PC-9 (cell line): Measurements from ENCODE around the gene C21orf58. TPM values are rescaled to one million over a fixed set of nuclear protein-coding genes. Genes with fewer than 3 reads are reported as not detected.

Experiments used
- BruUV-seq: library from RNA; stranded (reverse); fragments of 400-500 nt; replicated peaks from 2 replicates; lab custom pipeline; 2021; lab: Mats Ljungman, UMichigan
- CTCF ChIA-PET: fragments of 300-600 bp; sonication (Branson Sonifier 250); formaldehyde crosslinking; loops from one replicate; lab custom pipeline; 2022; ENCODE audit warnings: antibody characterized with exemption; lab: Charles Lee
- POLR2A ChIA-PET: fragments of 300-600 bp; sonication (Branson Sonifier 250); formaldehyde crosslinking; loops from one replicate; lab custom pipeline; 2022; ENCODE audit warnings: antibody characterized with exemption; ENCODE audit not compliant: unreplicated experiment; lab: Charles Lee
- DNase-seq, 2 experiments: peaks; one replicate each; pipeline versions ENCODE4 v3.0.0 to v3.0.0-alpha.2; 2015 to 2022; ENCODE audit warnings: mixed read lengths in 1 of 2
- H2AFZ ChIP-seq: fragments of 200-600 bp; sonication (generic); 2 replicates; pipeline ENCODE4 v1.8.1; 2017; ENCODE audit warnings: antibody characterized with exemption
- H3F3A ChIP-seq: fragments of 200-600 bp; sonication (generic); 2 replicates; pipeline ENCODE4 v1.8.1; 2017; ENCODE audit warnings: antibody characterized with exemption, mild to moderate bottlenecking, low read depth; ENCODE audit not compliant: insufficient read depth
- H3K27ac ChIP-seq: fragments of 200-600 bp; sonication (generic); 2 replicates; pipeline ENCODE4 v1.6.1; 2016; ENCODE audit warnings: mixed run types
- H3K27me3 ChIP-seq: fragments of 200-600 bp; sonication (generic); 2 replicates; pipeline ENCODE4 v1.6.1; 2016; ENCODE audit warnings: low read depth, mixed run types; ENCODE audit not compliant: insufficient read depth
- H3K36me3 ChIP-seq: fragments of 200-600 bp; sonication (generic); 2 replicates; pipeline ENCODE4 v1.6.1; 2016; ENCODE audit warnings: low read depth, mixed run types
- H3K4me1 ChIP-seq: fragments of 200-600 bp; sonication (generic); replicated peaks from 2 replicates; pipeline ENCODE4 v1.6.1; 2016; ENCODE audit warnings: mixed run types; ENCODE audit not compliant: insufficient read depth
- H3K4me2 ChIP-seq: fragments of 200-600 bp; sonication (generic); 2 replicates; pipeline ENCODE4 v1.6.1; 2017; ENCODE audit warnings: mixed run types
- H3K4me3 ChIP-seq: fragments of 200-600 bp; sonication (generic); 2 replicates; pipeline ENCODE4 v1.6.1; 2016; ENCODE audit warnings: mixed run types
- H3K79me2 ChIP-seq: fragments of 200-600 bp; sonication (generic); 2 replicates; pipeline ENCODE4 v1.6.1; 2017; ENCODE audit warnings: low read depth, mixed run types
- H3K9me2 ChIP-seq: fragments of 200-600 bp; sonication (generic); 2 replicates; pipeline ENCODE4 v1.8.1; 2017; ENCODE audit warnings: mild to moderate bottlenecking; ENCODE audit not compliant: insufficient read depth
- H3K9me3 ChIP-seq: fragments of 200-600 bp; sonication (generic); 2 replicates; pipeline ENCODE4 v1.8.1; 2016; ENCODE audit warnings: low read depth; ENCODE audit not compliant: insufficient read depth
- H4K20me1 ChIP-seq: fragments of 200-600 bp; sonication (generic); 2 replicates; pipeline ENCODE4 v1.8.1; 2017; ENCODE audit not compliant: insufficient read depth
- EZH2 ChIP-seq: fragments of 200-600 bp; sonication (generic); IDR thresholded peaks from 2 replicates; pipeline ENCODE4 v1.8.0; 2017; ENCODE audit warnings: antibody characterized with exemption, low read depth
- intact Hi-C: fragments of 100-400 bp; cut with micrococcal nuclease; formaldehyde crosslinking; loops from one replicate; pipeline ENCODE4 v1.10.0; 2022; ENCODE audit not compliant: unreplicated experiment
- total RNA-seq: library from RNA; stranded (reverse); gene quantifications from 2 replicates; pipeline ENCODE4 v1.2.3, GENCODE V29; 2021
- TF ChIP-seq, protein P1 (sequence below): fragments of 200-600 bp; sonication (generic); conservative IDR thresholded peaks from 2 replicates; pipeline ENCODE4 v1.6.1; 2017; ENCODE audit warnings: mixed run types, antibody characterized with exemption, mild to moderate bottlenecking, moderate library complexity

Gene C21orf58
- total RNA-seq, 1 experiment from 2014 or later = 28.9 TPM

DNA sequence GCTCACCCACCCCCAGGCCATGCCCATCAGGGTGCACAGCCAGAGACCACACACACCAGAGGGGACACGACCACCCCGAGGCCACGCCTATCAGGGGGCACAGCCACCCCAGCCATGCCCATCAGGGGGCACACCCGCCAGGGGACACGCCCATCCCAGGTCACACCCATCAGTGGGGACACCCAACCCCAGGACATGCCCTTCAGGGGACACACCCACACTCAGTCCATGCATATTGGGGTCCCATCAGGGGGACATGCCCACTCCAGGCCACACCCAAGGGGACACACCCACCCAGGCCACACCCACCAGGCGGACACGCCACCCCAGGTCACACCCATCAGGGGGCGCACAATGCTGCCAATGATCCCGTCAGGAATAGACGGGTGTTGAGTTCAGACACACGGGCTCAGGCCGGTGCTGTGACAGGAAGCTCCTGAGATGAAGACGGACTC, 59.0 kb downstream of the C21orf58 start:
- ChIA-PET POLR2A (no interaction called here), CTCF (no interaction called here)
- Histone ChIP-seq H3K27me3 (no peaks in the 10 kb centered on the region), H4K20me1 (no peaks in the 10 kb centered on the region; the same call in 1 of the 2 replicates), H3K27ac (no peak overlapping the region), H3K79me2 (no peaks in the 10 kb centered on the region), H3K4me2 (no peak overlapping the region), H2AFZ (no peak overlapping the region), H3K9me3 (no peaks in the 10 kb centered on the region), H3K36me3 (no peaks in the 10 kb centered on the region; the same call in 1 of the 2 replicates), H3F3A (peaks cover 2% of the 10 kb centered on the region; the same call in 1 of the 2 replicates), H3K4me1 (no peaks in the 10 kb centered on the region), H3K4me3 (no peak overlapping the region), H3K9me2 (no peaks in the 10 kb centered on the region)
- DNase-seq = no peak
- intact Hi-C loops = no loop called here
- TF ChIP-seq, protein P1, sequence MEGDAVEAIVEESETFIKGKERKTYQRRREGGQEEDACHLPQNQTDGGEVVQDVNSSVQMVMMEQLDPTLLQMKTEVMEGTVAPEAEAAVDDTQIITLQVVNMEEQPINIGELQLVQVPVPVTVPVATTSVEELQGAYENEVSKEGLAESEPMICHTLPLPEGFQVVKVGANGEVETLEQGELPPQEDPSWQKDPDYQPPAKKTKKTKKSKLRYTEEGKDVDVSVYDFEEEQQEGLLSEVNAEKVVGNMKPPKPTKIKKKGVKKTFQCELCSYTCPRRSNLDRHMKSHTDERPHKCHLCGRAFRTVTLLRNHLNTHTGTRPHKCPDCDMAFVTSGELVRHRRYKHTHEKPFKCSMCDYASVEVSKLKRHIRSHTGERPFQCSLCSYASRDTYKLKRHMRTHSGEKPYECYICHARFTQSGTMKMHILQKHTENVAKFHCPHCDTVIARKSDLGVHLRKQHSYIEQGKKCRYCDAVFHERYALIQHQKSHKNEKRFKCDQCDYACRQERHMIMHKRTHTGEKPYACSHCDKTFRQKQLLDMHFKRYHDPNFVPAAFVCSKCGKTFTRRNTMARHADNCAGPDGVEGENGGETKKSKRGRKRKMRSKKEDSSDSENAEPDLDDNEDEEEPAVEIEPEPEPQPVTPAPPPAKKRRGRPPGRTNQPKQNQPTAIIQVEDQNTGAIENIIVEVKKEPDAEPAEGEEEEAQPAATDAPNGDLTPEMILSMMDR = no peak
- TF ChIP-seq EZH2 = no peak
- no TSS peak for BruUV-seq

DNA sequence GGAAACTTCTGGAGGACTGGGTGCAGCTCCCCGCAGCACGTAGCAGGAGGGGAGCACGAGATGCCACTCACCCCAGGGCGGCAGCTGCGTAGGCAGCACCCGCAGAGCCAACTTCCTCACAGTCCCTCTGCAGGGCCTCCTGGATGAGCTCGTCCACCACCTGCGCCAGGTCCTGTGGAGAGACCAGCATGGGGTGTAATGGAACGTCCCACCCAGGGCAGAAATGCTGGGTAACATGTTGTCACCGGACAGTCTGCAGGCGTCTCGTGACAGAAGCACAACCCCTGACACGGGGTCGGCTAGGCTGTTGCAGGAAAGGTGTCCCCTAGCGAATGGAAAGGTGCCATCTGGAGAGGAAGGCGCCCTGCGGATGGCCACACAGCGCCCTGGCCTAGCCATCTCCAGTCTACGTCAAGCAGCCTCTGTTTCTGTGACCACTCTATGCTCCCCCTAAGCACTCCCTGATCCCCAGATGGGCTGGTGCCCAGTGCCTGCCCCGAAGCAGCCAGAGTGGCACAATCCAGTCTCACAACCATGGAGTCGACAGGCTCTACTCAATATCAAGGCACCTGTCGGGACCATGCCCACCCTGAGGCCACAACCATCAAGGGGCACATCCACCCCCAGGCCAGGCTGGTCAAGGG, 59.5 kb downstream of the C21orf58 start:
- no peak for DNase-seq
- H3K79me2 ChIP-seq = no peaks in the 10 kb centered on the region
- no peaks in the 10 kb centered on the region; the same call in 1 of the 2 replicates for H3K36me3 ChIP-seq
- no peaks in the 10 kb centered on the region; the same call in 1 of the 2 replicates for H3F3A ChIP-seq
- no peaks in the 10 kb centered on the region for H4K20me1 ChIP-seq
- H3K4me3 ChIP-seq = no peak overlapping the region
- no peaks in the 10 kb centered on the region for H3K27me3 ChIP-seq
- no TSS peak for BruUV-seq
- H2AFZ ChIP-seq = no peak overlapping the region
- CTCF ChIA-PET = no interaction called here
- POLR2A ChIA-PET = no interaction called here
- intact Hi-C loops = no loop called here
- no peaks in the 10 kb centered on the region for H3K4me1 ChIP-seq
- H3K27ac ChIP-seq = no peak overlapping the region
- no peak overlapping the region for H3K4me2 ChIP-seq
- no peaks in the 10 kb centered on the region for H3K9me3 ChIP-seq
- H3K9me2 ChIP-seq = no peaks in the 10 kb centered on the region
- TF ChIP-seq, protein P1 = no peak
- TF ChIP-seq EZH2 = no peak

DNA sequence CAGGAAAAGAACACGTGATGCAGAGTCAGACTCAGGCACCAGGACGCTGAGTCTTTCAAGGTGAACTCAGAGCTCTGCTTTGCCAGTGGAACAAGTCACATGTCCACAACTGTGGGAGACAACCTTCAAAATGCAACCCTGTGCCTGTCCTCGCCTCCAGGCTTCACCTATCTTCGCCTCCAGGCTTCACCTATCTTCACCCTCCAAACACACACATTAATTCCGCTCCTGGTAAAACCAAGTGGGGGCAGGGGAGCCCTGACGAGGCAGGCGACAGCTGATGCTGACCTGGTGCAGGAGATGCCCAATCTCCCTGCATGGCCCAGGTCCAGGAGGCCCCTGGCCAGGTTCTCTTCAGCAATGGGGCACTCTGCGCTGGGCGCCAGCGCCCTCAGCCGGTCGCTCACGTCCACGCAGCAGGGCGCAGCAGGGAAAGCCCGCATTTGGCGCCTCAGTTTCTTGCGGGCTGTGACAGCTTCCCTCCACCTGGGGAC, 67.1 kb downstream of the C21orf58 start:
- TF ChIP-seq, protein P1 = no peak
- TF ChIP-seq EZH2 = no peak
- Histone ChIP-seq H3K27ac (no peak overlapping the region), H3K4me1 (no peaks in the 10 kb centered on the region), H3K36me3 (no peaks in the 10 kb centered on the region; the same call in 1 of the 2 replicates), H3F3A (no peaks in the 10 kb centered on the region), H3K79me2 (no peaks in the 10 kb centered on the region), H4K20me1 (no peaks in the 10 kb centered on the region), H3K9me2 (no peaks in the 10 kb centered on the region), H3K9me3 (no peaks in the 10 kb centered on the region), H2AFZ (no peak overlapping the region), H3K4me2 (no peak overlapping the region), H3K27me3 (no peaks in the 10 kb centered on the region), H3K4me3 (no peak overlapping the region)
- POLR2A ChIA-PET = no interaction called here
- intact Hi-C loops = no loop called here
- DNase-seq = no peak
- CTCF ChIA-PET = no interaction called here
- BruUV-seq = no TSS peak
